Femur (tissue), 1 donor: ENCODE data around the gene PPP2R2B.

Source experiments
- DNase-seq: peaks from one replicate; pipeline ENCODE4 v3.0.0-alpha.2; 2017

The PPP2R2B gene

DNA sequence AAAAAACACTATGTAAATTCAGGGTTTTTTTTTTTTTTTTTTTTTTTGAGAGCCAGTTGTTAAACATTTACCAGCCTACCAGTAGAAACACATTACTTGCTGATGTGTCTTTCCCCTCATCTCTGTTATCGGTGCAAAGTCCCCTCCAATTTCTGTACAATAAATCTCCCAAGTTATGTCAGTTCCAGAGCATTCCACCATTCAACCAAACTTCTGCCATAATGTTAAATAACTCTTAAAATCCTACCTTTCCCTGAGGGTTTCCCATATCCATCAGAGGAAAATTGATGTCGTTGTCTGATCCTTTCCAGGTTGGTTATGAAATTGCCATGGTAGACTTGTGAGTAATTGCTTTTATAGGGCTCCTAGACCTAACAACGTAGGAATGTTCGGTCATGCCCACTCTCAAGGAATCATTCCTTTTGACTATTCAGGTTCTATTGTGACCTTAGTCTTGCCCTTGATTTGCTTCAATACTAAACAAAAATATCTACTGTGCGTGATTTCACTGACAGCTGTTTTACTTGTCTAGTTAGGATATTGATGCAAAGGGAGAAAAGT lies 5.6 kb upstream of the PPP2R2B start:
- DNase-seq: no peak

DNA sequence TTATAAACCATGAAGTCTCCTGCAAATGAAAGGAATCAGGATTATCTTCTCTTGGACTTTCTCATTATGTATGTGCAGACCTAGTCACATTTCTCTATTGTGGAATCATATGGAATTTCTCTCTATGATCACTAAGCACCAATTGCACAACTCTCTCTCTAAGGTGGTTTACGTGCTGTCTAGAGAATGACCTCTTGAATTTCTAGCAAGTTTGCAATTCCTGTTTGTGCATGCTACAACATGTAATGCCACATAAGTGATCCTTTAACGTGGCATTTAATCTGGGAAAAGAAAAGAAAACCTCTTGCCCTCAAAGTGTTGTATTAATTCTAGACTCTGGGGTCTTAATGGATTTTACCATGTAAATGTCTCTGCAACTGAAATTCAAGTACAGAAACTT lies 5.0 kb upstream of the PPP2R2B start:
- DNase-seq: no peak

DNA sequence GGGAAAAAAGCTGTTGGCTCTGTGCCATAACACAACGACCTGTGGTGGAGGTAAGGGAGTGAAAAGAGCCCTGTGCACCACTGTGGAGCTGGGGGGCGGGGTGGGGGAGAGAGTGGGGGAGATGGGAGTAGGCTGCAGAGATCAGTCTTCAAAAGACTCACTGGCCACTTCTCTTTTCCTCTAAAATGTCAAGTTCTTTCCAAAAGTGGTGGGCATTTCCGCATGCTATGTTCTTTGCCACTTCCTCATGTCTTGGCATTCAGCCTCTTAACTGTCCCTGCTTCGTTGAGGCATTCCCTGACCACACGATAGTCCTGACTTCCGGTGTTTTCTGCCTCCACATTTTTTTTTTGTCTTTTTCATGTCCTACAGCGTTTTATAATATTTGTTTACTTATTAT lies 2.4 kb upstream of the PPP2R2B start:
- DNase-seq: no peak

DNA sequence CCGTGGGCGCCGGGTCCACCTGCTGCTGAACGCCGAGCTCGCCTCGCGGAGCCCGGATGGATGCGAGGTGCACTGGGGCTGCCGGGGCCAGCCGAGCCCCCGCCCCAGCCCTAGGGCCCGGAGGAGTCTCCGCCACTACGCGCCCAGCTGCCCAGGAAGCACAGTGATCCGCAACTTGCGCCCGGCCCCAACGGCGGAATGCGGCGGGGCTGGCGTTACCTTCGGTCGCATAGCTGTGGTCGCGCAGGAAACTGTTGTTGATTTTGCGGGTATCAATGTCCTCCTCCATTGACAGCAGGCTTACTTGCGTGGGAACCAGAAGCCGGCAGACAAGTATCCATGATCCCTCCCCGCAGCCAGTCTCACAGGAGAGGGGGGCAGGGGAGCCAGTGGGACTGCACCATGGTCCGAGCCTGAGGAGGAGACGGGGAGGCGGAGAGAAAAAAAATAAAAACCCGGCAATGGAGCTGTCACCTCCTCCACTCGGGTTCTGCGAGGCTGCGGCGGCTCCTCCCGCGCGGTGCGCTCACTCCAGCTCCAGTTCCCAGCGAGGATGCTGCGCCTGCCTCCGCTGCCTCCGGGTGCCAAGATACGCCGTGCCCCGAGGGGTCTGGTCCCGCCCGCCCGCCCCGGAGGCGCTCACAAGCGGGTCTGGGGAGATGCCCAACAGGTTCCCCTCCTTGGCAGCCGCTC lies 628 bp downstream of the PPP2R2B start:
- peak; percentile 21 for DNase-seq

DNA sequence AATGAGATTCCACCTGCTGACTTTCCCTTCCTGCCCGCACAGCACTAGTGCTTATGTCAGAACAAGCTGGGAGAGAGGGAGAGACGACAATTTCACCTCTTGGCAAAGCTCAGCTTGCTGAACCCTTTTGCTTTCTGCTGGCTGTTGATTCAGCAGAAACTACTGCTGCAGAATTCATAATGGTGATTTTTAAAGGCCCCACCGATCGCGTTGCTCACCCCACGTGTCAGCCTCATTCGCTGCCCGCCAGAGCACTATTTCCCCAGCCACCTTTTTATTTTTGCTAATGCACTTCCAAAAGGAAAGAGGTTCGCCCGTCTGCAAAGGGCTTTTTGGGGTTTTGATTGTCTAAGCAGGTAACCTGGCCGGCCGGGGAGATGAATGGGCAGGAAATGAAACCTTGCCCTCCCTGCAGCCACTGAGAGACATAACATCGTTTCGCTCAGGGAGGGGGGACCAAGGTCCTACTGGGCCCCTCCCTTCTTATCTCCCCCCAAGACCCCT lies 1.3 kb downstream of the PPP2R2B start:
- no peak for DNase-seq

DNA sequence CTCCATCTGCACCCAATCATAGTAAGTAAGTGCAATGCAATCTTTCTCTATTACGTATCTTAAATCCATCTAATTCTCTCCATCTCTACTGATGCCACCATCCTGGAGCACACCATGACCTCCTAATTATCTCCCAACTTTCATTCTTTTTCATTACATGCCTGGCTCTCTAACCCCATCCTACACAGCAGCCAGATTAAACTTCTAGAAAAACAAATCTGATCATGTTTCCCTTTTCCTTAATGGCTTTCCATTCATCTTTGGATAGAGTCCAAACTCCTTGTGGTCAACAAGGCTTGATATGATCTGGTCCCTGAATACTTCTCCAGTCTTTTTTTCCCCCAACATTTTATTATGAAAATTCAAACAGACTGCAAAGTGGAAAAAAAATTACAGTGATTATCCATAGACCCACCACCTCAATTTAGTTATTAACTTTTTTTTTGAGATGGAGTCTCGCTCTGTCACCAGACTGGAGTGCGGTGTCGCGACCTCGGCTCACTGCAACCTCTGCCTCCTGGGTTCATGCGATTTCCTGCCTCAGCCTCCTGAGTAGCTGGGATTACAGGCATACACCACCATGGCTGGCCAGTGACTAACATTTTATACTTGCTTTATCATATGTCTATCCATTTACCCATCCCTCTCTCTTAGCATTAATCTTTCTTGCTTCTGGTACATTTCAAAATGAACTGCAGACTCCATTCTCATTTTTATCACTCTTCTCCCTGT lies 5.2 kb downstream of the PPP2R2B start:
- DNase-seq: no peak

DNA sequence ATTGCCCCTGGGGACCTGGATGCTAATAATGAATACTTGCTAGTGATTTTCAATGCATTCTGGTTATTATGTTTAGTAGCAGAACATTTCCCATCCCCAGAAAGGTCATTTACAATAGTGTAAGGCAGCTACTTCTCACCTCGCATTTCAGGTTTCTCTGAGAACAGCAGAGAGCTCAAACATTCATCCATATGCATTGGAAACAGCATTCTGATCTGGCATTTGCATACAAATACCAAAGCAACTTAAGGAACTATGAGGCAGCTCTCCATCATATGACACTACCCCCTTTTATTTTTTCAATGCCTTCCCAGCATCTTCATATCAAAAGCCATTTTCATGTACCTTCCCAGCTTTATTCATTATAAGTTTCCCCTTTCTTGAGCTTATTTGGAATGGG lies 6.4 kb downstream of the PPP2R2B start:
- no peak for DNase-seq

DNA sequence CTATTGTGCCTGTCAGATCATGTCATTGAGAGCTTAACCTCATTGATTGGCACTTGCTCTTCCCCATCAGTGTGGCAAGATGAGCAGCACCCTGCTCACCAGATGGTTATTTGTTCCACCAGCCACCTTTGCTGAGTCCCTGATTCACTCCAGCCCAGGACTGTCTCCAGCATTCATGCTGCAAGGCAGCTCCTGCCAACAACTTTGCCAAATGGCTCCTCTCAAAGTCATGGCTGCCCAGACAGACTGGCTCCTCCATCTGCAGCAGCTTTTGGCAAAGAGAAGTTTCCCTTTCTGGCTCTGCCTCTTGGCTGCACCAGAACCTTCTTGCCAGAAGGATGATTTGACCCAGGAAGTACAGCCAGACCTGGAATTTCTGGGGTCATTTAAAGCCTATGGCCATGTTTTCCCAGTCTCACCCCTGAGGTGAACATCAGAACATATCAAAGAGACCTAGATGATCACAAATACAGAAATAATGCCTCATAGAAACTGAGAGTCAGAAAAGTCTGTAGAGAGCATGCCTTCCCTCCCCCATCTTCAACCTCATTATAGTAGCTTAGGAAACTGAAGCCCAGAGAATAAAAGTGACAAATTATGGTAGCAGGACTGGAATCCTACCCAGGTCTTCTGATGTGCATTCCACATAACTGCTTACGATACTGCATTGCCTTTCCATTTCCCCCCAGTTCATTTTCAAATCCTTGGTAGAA lies 10.4 kb downstream of the PPP2R2B start:
- DNase-seq: no peak

DNA sequence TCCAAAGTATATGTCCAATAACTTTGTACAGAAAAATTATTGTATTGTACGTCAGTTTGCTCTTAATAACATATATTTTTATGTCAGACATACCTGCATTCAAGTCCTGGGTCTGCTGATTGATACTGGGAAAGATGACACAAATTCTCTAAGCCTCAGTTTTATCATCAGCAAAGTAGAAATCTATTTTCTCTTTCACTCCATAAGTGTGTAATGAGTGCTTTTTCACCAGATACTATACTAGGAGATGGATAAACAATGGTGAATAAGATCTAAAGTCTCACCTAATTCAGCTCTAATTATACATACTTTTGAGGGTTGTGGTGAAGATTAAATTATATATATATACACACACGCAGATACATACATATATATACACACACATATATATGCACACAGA lies 12.3 kb downstream of the PPP2R2B start:
- no peak for DNase-seq

DNA sequence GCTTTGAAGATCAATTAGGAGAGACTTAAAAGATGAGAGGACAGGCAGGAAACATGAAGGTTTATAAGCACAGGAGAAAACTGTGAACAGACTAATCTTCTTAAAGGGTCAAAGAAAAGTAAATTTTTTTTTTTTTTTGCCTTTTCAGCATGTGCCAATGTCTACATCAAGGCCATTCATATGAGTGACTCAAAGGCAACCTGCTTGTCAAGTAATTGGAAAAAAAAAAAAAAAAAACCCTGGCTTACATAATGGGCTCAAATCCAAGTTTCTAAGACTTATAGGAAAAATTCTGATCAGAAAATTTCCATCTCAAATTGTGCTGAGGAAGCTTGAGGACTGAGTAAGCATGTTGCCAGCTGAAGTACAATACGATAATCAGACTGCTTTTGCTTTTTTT lies 15.9 kb downstream of the PPP2R2B start:
- no peak for DNase-seq

DNA sequence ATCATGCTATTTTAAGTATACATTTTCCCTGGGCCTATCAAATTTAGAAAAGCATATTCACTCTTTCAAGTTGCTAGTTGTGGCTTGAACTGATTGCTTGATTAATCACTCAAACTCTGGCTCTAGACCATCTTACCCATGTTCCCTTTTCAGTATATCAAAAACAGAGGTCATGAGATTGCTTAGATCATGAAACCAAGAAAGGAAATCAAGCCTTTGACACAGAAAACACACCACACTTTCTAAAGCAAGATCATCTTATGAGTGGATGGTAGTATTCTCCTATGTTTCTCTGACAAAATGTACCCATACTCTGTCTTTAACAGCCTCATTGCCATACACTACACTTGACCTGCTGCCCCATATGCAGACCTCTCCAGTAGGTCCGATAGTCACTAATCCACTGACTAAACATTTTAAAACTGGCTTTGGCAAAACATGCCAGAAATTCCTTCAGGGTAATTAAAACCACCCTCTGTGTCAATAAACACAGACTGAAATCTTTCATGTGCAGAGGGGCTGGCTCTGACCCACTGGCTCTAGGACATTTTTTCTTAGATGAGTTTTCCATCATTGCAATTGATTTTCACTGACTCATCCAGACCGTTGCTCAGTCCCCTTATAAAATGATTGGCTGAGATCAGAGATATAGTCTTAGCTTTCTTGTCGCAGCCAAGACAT lies 18.2 kb downstream of the PPP2R2B start:
- DNase-seq: no peak

DNA sequence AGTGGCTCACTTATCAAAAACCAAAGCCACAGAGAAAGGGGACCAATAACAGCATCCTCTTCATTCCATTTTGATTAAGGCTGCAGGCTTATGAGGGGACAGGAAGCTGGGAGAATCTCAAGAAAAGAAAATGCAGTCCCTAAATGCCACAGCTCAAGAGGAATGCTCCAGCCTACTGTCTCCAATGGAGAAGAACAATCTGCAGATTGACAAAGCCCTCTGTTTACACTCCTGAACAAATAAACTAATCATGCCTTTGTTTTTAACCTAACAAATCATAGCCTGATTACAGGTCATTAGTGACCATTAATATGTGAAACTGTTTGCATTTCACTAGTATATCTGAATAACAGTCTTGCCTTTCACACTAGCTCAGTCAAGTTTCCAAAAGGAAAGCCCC lies 26.5 kb downstream of the PPP2R2B start:
- DNase-seq: no peak

DNA sequence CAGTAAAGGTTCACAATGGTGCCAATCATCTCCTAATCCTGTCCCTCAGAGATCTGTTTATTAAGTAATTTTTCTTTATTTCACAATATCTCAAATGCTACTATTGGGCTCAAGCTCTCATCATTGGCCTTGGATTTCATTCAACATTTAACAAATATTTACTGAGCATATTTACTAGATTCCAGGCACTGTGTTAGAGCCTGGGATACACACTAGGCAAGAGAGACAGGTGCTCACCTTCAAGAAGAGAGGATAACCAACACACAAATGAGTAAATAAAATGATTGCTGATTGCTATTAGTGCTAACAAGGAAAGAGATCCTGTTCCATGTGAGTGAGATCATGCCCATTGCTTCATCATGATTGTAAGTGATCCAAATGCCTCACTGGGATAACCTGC lies 27.4 kb downstream of the PPP2R2B start:
- DNase-seq: no peak

DNA sequence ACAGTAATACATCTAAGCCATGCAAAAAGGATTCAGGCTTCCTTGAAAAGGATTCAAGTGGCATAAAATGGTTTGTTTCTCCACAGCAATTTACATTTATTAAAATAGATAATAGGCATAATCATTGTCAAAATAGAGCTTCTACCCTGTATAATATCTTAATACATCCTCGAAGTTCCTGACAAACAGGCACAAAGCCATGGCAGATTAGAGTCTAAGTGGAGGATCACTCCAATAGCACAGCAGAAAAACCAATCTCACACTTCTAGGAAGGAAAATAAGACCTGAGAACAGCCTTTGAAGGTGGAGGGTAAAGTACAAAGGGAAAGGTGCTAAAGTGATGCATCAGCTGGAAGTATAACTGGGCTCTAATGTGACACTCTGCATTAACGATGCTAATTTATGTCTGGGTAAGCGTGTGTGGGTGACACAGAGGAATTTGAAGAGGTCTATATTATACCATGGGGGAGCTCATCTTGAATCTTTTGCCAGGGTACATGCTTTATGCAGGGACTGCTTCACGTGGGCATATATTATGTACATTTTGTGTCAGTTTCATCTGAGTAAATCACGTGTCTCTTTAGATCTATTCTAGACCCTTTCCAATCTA lies 28.8 kb downstream of the PPP2R2B start:
- DNase-seq: no peak

DNA sequence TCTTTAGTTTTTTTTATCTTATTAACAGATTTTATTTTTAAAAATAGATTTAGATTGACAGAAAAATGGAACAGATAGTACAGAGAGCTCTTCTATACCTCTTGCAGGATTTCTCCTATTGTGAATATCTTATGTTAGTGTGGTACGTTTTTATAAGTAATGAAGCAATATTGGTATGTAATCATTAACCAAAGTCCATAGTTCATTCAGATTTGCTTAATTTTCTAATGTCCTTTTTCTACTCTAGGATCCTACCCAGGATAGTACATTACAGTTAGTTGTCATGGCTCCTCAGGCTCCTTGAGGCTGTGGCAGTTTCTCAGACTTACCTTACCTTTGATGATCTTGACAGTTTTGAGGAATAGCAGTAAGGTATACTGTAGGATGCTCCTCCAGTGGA lies 30.4 kb downstream of the PPP2R2B start:
- no peak for DNase-seq

DNA sequence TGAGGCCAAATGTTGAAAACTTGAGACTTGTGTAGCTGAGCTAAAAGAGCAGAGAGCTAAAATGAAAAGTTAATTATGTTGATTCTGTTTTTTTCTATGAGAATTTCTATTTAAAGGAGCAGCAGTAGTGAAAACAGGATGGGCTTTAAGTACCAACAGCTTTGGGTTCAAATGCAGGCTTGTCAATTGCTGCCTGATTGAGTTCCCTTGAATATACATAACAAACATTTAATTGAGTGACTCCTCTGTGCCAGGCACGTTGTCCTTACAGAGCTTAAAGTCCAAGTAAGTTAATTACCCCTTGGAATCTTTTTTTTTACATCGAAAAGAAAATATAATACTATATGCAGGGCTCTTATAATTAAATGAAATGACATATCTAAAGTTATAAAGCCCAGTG lies 38.5 kb downstream of the PPP2R2B start:
- DNase-seq: no peak

DNA sequence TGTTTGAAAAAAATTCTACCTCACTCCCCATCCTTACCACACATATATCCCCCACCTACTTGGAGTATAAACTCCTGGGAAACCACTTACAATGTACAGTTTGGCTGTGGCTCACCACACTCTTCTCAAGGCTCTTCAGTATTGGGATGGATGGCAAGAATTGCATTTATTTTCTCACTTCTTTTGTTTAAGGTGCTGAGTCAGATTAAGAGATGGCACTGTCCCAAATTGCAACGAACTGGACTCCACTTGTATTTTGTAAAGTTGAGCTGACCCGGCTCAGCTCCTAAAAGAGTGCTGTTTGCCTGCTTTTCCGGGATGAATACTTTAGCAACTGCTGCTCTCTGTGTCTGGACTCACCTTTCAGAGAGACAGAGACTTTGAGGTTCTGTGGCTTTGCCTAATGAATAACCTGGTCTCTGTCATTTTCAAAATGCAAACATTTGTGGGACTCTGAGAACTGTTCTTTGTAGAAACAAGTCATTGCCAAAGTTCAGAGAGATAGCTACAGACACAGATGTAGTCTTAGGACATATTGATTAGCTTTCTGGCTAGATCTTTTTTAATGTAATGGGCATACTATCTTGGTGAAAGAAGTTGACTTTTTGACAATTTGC lies 42.2 kb downstream of the PPP2R2B start:
- DNase-seq: no peak

DNA sequence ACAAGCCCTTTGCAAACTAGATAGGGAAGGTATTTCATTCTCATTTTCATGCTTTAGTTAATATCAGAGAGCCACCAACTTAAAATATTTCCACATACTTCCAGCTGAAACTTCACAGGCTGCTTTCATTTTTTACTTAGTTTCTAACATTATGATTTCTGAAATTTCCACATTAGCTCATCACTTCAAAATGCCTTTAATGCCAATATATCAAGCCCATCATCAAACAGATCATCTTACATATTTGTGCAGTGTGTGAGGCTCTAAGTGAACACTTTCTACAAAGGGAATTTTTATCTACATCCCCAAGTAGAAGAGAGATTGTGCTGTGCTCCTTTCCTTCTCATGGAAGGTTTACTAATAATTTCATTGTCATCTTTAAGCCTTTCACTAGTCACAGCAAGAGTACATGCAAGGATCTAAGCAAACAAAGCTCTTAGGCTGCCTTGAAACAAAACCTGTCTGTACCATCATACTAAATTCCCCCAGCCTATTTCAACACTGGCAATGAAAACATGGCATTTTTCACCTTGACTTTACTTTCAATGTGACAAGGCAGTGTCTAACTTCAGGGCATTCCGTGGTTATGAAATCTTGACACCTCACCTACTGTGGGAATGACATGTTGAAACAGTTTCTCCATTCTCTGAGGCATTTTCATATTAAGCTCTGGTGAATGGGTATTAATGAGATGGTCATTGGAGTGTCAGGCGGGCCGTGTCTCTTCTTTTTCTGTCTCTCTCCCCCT lies 45.4 kb downstream of the PPP2R2B start:
- DNase-seq: no peak

DNA sequence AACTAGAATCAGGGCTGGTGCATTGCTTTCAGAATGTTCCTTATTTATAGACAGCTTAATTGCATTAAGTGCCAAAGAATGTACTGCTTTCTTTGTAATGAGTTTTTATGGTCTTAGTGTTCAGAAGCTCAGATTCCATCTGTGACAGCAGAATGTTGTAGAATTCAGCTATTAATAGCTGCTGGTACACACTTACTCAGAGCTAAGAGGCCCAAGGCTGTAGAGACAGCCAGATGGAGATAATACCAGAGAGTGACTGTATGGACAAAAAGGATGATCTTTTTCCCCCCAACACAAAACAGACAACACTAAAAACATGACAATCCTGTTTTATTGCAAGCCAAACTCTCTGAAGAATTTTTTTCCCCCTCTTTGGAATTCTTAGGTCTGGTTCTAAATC lies 50.2 kb downstream of the PPP2R2B start:
- DNase-seq: no peak

DNA sequence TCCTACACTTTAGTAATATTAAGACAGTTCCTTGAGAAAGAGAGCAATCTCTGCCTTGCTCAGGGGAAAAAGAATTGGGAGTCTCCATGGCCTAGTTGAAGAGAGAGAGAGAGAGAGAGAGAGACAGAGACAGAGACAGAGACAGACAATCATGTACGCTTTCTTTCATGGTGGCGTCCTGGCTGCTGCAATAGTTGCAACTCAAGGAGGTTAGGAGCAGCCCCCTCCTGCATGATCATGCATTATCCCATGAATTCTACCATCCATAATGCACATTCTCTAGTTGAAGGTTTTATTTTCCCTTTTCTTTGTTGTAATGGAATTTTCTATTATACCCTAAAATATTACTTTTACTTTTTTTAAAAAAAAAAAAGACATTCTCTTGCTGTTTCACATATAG lies 50.7 kb downstream of the PPP2R2B start:
- no peak for DNase-seq

DNA sequence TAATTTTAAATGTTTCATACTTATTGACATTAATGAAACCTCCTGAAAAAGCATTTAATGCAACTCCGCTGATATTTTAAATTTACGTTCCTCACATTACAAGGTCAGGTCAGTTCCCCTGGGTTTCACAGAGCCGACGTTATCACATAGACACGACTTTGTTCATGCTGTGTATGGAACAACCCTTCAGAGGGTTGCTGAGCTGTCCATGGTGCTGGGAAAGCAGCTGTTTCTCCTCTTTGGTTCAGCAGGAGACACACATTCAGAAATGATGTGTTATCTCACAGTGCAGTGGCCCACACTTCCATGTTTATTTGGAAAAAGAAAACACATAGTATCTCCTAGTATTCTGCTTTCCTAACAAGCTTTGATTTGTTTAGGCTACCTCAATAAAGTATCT lies 53.5 kb downstream of the PPP2R2B start:
- peak; percentile 37 for DNase-seq
